SW480 (cell line): ENCODE results near the gene FHIT.

Source experiments
- DNase-seq: peaks from one replicate; pipeline ENCODE4 v3.0.0-alpha.2; 2016; ENCODE audit warnings: low spot score

FHIT gene

GRCh38 chr3:60835796-60836195, 415.5 kb downstream of the FHIT start:
- DNase-seq, result no peak

GRCh38 chr3:60829058-60829457, 422.2 kb downstream of the FHIT start:
- peak; percentile 83 for DNase-seq

- DNase-seq, result no peak
Observed at GRCh38 chr3:60827666-60828065, 423.6 kb downstream of the FHIT start.

- DNase-seq, result no peak
Observed at GRCh38 chr3:60826511-60826910, 424.7 kb downstream of the FHIT start.

- no peak for DNase-seq
Observed at GRCh38 chr3:60812502-60812901, 438.8 kb downstream of the FHIT start.

- no peak for DNase-seq
Observed at GRCh38 chr3:60810881-60811280, 440.4 kb downstream of the FHIT start.

- DNase-seq, result no peak
Observed at GRCh38 chr3:60809857-60810610, 441.2 kb downstream of the FHIT start.

GRCh38 chr3:60803216-60804173, 447.8 kb downstream of the FHIT start:
- DNase-seq, result no peak

GRCh38 chr3:60801307-60801706, 449.9 kb downstream of the FHIT start:
- no peak for DNase-seq

- no peak for DNase-seq
Observed at GRCh38 chr3:60798456-60798855, 452.8 kb downstream of the FHIT start.

GRCh38 chr3:60792249-60792852, 458.9 kb downstream of the FHIT start:
- no peak for DNase-seq

- no peak for DNase-seq
Observed at GRCh38 chr3:60788185-60788584, 463.1 kb downstream of the FHIT start.

- DNase-seq, result no peak
Observed at GRCh38 chr3:60781935-60782334, 469.3 kb downstream of the FHIT start.

- no peak for DNase-seq
Observed at GRCh38 chr3:60779637-60780036, 471.6 kb downstream of the FHIT start.

- no peak for DNase-seq
Observed at GRCh38 chr3:60775985-60776384, 475.3 kb downstream of the FHIT start.

GRCh38 chr3:60774617-60775016, 476.6 kb downstream of the FHIT start:
- DNase-seq, result no peak

- no peak for DNase-seq
Observed at GRCh38 chr3:60772584-60772983, 478.7 kb downstream of the FHIT start.

GRCh38 chr3:60771766-60772165, 479.5 kb downstream of the FHIT start:
- DNase-seq, result no peak

- no peak for DNase-seq
Observed at GRCh38 chr3:60770532-60770931, 480.7 kb downstream of the FHIT start.

- no peak for DNase-seq
Observed at GRCh38 chr3:60767536-60767935, 483.7 kb downstream of the FHIT start.

- no peak for DNase-seq
Observed at GRCh38 chr3:60765776-60766175, 485.5 kb downstream of the FHIT start.

GRCh38 chr3:60764870-60765269, 486.4 kb downstream of the FHIT start:
- DNase-seq, result no peak

GRCh38 chr3:60760145-60760544, 491.1 kb downstream of the FHIT start:
- no peak for DNase-seq
